Peyer's patch (tissue), 4 donors: ENCODE measurements around the gene DLGAP1. TPM values are rescaled to one million over a fixed set of nuclear protein-coding genes. Genes with fewer than 3 reads are reported as not detected.

ENCODE experiments used
- DNase-seq, 3 donors: peaks; one replicate each; pipeline ENCODE4 v3.0.0-alpha.2; 2017 to 2019
- H3K27ac ChIP-seq, 4 donors: fragments of 200-600 bp; sonication (generic); one replicate each; pipeline ENCODE4 v1.5.1; 2016 to 2019
- H3K27me3 ChIP-seq, 2 donors: fragments of 200-600 bp; sonication (generic); one replicate each; pipeline ENCODE4 v1.5.1; 2019
- H3K36me3 ChIP-seq, 3 donors: fragments of 200-600 bp; sonication (generic); one replicate each; pipeline ENCODE4 v1.5.1; 2016 to 2019
- H3K4me1 ChIP-seq, 4 donors: fragments of 200-600 bp; sonication (generic); one replicate each; pipeline ENCODE4 v1.5.1; 2016 to 2019
- H3K4me3 ChIP-seq, 4 donors: fragments of 200-600 bp; sonication (generic); 1 replicate in 3 of 4; 2 replicates in 1 of 4; pipeline ENCODE4 v1.5.1; 2016 to 2019; ENCODE audit warnings: mild to moderate bottlenecking in 1 of 4
- H3K9me3 ChIP-seq, 4 donors: fragments of 200-600 bp; sonication (generic); one replicate each; pipeline ENCODE4 v1.5.1; 2016 to 2019; ENCODE audit warnings: mild to moderate bottlenecking in 1 of 4
- CTCF ChIP-seq, 6 experiments: fragments of 450-650 bp in 4 of 6; fragments of 200-600 bp in 2 of 6; sonication (generic) in 1 of 6; IDR thresholded peaks; one replicate each; pipeline ENCODE4 v1.5.1; 2017 to 2019; ENCODE audit warnings: antibody characterized with exemption in 6 of 6, mild to moderate bottlenecking in 3 of 6, moderate library complexity in 1 of 6
- POLR2A ChIP-seq, 2 donors: fragments of 450-650 bp; IDR thresholded peaks; one replicate each; pipeline ENCODE4 v1.5.1; 2017; ENCODE audit warnings: antibody characterized with exemption in 2 of 2, mild to moderate bottlenecking in 2 of 2, moderate library complexity in 2 of 2
- total RNA-seq, 4 donors: library from RNA; depleted of rRNA; stranded (reverse); fragments of >200 nt; gene quantifications; one replicate each; pipeline ENCODE4 v1.1.0, GENCODE V29; 2016

The DLGAP1 gene
- total RNA-seq, 4 donors from 2014 or later: 0.53 to 4.1 (median 2.1) TPM

GRCh38 chr18:3819961-3820360 lies 635.1 kb downstream of the DLGAP1 start:
- DNase-seq: no peak
- no peaks in the 10 kb centered on the region for H3K4me1 ChIP-seq
- H3K9me3 ChIP-seq: no peaks in the 10 kb centered on the region
- TF ChIP-seq POLR2A (IDR thresholded peaks at IDR 0.05): no peak
- no peak for TF ChIP-seq CTCF (IDR thresholded peaks at IDR 0.05)
- H3K36me3 ChIP-seq: no peaks in the 10 kb centered on the region
- no peak overlapping the region for H3K27ac ChIP-seq
- no peak overlapping the region for H3K4me3 ChIP-seq
- no peaks in the 10 kb centered on the region for H3K27me3 ChIP-seq

- no peak for TF ChIP-seq POLR2A (IDR thresholded peaks at IDR 0.05)
- TF ChIP-seq CTCF (IDR thresholded peaks at IDR 0.05): no peak
- DNase-seq: peak in 1 of 3 donors; percentile 52
- H3K4me3 ChIP-seq: no peak overlapping the region
- H3K9me3 ChIP-seq: no peaks in the 10 kb centered on the region
- no peaks in the 10 kb centered on the region for H3K27me3 ChIP-seq
- no peaks in the 10 kb centered on the region for H3K4me1 ChIP-seq
- peak overlapping the region in 2 of 4 donors; percentile 48 to 73 for H3K27ac ChIP-seq
- H3K36me3 ChIP-seq: no peaks in the 10 kb centered on the region
Measured at GRCh38 chr18:3816610-3817363, 638.3 kb downstream of the DLGAP1 start.

- DNase-seq: no peak
- H3K9me3 ChIP-seq: no peaks in the 10 kb centered on the region
- H3K36me3 ChIP-seq: no peaks in the 10 kb centered on the region
- no peak overlapping the region for H3K27ac ChIP-seq
- no peaks in the 10 kb centered on the region for H3K27me3 ChIP-seq
- no peaks in the 10 kb centered on the region for H3K4me1 ChIP-seq
- no peak overlapping the region for H3K4me3 ChIP-seq
- no peak for TF ChIP-seq POLR2A (IDR thresholded peaks at IDR 0.05)
- no peak for TF ChIP-seq CTCF (IDR thresholded peaks at IDR 0.05)
Measured at GRCh38 chr18:3815991-3816390, 639.1 kb downstream of the DLGAP1 start.

DNA sequence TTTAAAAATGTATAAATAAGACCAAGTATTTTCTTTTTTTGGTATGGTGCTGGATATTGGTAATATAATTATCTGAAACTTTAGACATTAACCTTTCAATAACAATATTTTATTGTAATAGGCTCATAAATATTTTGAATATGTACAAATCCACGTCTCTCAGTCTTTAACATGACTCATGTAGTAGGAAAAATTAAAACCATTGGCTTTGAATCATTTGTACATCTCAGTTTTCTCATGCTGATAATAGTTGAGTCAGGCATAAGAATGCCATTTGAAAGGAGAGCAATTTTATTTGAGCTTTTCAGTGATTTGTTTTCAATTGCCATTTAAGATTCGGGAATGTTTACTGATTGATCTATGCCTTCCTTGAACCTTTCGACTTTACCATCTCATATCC lies 640.3 kb downstream of the DLGAP1 start:
- no peaks in the 10 kb centered on the region for H3K9me3 ChIP-seq
- H3K27ac ChIP-seq: no peak overlapping the region
- H3K36me3 ChIP-seq: no peaks in the 10 kb centered on the region
- no peak overlapping the region for H3K4me3 ChIP-seq
- H3K27me3 ChIP-seq: no peaks in the 10 kb centered on the region
- no peaks in the 10 kb centered on the region for H3K4me1 ChIP-seq
- DNase-seq: no peak
- TF ChIP-seq CTCF (IDR thresholded peaks at IDR 0.05) (no peak), POLR2A (IDR thresholded peaks at IDR 0.05) (no peak)

DNA sequence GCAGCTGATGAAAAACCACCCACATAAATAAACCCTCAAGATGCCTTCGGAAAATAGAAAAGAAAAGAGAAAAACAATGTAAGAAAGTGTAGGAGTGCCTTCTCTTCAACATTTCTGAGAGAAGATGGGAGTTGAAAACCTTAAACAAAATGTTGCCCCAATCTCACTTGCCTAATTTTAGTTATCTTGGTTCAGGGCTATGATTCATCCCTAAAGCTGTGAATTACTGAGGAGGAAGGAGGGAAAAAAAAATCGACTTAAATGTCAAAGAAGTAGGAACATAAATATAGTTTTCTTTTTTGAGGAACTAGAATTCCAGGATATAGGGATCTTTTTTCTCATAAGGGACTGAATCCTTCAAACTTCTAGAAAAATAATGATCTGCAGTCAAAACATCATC lies 644.8 kb downstream of the DLGAP1 start:
- H3K27me3 ChIP-seq: no peaks in the 10 kb centered on the region
- no peak overlapping the region for H3K27ac ChIP-seq
- no peaks in the 10 kb centered on the region for H3K36me3 ChIP-seq
- TF ChIP-seq CTCF (IDR thresholded peaks at IDR 0.05) (no peak), POLR2A (IDR thresholded peaks at IDR 0.05) (no peak)
- no peaks in the 10 kb centered on the region for H3K4me1 ChIP-seq
- H3K4me3 ChIP-seq: no peak overlapping the region
- H3K9me3 ChIP-seq: no peaks in the 10 kb centered on the region
- no peak for DNase-seq
